ENCODE measurements around the gene ATP11A.

GRCh38 chr13:112845511-112846144 lies 155.8 kb downstream of the ATP11A start:
- TF ChIP-seq EZH2phosphoT487 (IDR thresholded peaks at IDR 0.05; ENCODE audit: unreplicated experiment) (no peak), CTCF (conservative IDR thresholded peaks at IDR 0.05; ENCODE audit: low read depth in 2 of 2) (no peak), EZH2 (IDR thresholded peaks at IDR 0.05; ENCODE audit: low read depth, unreplicated experiment) (no peak), JUNB (IDR thresholded peaks at IDR 0.05; ENCODE audit: unreplicated experiment) (no peak), REST (IDR thresholded peaks at IDR 0.05; ENCODE audit: unreplicated experiment) (no peak), CREB1 (CRISPR knock-in tag; IDR thresholded peaks at IDR 0.05; ENCODE audit: low read depth) (no peak), POLR2AphosphoS5 (IDR thresholded peaks at IDR 0.05; ENCODE audit: low read depth) (no peak), ZNF114 (CRISPR knock-in tag; IDR thresholded peaks at IDR 0.05) (no peak), ZNF331 (CRISPR knock-in tag; IDR thresholded peaks at IDR 0.05; ENCODE audit: low read depth) (no peak), ETS1 (IDR thresholded peaks at IDR 0.05) (no peak), NANOG (IDR thresholded peaks at IDR 0.05; ENCODE audit: borderline replicate concordance) (no peak), ZNF462 (CRISPR knock-in tag; IDR thresholded peaks at IDR 0.05) (no peak)

All from GM23338 (cell line).